Measurements from ENCODE around the gene VCL.
"Not testable (repeated sequence)": the region's sequence is repeated elsewhere in the genome, so short reads cannot be mapped to it uniquely, and the experiment has no call there.

Gene VCL

GRCh38 chr10:73997787-73998622, at the start of gene VCL:
VCL (plus strand) TSS chr10:73998116; CDS start chr10:73998208, 92 bp downstream.
- DNase-seq: peak; percentile 97

GRCh38 chr10:73948947-73949633, 48.8 kb upstream of the VCL start:
- no peak for DNase-seq

DNA sequence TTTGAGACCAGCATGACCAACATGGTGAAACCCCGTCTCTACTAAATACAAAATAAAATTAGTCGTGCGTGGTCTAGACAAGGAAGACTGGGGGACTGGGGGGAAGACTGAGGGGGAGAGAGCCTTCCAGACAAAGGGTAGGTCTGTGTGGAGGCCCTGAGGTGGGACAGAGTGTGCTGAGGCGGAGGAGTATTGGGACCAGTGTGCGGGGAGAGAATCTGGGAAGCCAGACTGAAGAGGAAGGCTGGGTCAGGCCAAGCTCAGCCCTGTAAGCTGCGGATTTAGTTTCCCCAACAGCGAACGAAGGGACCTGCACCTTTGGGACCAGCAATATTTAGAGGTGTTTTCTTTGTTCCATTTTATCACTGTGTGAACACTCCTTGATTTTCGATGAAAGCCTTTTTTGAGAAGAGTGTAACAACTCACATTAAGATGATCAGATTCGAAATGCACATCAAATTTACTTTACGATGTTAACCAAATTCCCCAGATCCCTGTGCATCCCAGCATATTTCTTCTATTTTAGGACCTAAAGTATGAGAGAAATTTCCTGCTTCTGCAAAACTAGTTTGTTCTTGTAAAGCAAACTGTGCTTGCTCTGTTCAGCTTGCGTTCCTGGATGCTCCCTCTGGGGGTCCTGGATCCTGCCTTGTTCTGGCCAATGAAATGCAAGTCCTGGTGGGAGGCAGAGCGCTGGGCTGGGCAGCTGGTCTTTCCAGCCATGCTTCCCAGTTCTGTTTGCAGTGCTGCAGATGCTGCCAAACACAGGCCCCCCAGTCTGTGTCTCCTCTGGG, 47.6 kb upstream of the VCL start:
- no peak for DNase-seq

- DNase-seq: peak; percentile 41
Observed at GRCh38 chr10:73953665-73954064, 44.3 kb upstream of the VCL start.

GRCh38 chr10:73954737-73955136, 43.2 kb upstream of the VCL start:
- DNase-seq: no peak

DNA sequence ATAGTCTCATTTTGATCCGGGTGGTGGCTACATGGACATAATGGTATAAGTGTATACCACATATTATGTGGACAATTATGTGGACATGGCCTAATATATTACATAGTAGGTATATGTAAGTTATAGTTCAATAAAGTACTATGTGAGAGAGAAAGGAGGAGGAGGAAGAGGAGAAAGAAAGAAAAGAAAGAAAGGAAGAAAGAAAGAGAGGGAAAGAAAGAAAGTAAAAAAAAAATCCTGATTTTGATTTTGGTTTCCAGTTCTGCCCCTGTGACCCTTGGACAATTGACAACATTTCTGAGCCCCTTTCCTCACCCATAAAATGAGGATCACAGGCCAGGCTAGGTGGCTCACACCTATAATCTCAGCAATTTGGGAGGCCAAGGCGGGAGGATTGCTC, 42.2 kb upstream of the VCL start:
- no peak for DNase-seq

GRCh38 chr10:73956476-73957359, 41.2 kb upstream of the VCL start:
- peak; percentile 84 for DNase-seq

- DNase-seq: peak; percentile 41
Observed at GRCh38 chr10:73959484-73960243, 38.3 kb upstream of the VCL start.

DNA sequence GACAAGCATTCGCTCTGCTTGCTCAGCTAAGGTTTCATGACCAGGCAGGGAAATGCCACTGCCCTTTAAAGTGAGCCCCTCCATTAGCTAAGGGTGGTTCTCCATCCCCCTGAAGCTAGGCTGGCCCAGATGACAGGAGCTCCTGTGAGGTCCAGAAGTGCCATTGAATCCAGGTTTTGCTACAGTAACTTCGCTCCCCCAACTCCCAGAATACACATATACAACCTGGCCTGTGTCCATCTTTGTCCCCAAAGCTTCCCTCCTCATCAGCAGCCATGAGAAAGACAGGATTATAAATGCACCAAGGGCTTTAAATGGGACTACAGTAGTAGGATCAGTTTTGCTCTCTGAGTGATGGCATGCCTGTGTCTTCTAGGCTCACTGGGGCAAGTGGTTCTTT, 35.5 kb upstream of the VCL start:
- no peak for DNase-seq

DNA sequence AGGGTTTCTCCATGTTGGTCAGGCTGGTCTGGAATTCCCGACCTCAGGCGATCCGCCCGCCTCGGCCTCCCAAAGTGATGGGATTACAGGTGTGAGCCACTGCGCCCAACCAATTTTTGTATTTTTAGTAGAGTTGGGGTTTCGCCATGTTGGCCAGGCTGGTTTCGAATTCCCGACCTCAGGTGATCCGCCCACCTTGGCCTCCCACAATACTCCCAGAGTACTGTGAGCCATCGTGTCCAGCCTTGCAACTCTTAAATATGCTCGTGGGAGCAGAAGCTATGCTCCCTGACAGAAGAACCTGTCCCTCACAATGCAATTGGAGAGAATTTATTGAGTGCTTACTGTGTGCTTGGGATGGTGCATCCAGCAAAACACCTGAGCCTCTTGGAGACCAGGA, 34.4 kb upstream of the VCL start:
- not testable (repeated sequence) for DNase-seq

DNA sequence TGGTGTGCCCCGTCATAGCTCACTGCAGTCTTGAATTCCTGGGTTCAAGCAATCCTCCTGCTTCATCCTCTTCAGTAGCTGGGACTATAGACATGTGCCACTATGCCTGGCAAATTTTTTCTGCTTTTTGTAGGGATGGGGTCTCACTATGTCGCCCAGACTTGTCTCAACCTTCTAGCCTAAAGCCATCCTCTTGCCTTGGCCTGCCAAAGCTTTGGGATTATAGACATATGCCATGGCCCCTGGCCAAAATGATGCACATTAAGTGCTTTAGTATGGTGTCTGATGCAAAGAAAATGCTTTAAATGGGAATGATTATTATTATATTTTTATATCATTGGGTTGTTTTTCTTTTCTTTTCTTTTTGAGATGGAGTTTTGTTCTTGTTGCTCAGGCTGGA, 33.2 kb upstream of the VCL start:
- DNase-seq: no peak

DNA sequence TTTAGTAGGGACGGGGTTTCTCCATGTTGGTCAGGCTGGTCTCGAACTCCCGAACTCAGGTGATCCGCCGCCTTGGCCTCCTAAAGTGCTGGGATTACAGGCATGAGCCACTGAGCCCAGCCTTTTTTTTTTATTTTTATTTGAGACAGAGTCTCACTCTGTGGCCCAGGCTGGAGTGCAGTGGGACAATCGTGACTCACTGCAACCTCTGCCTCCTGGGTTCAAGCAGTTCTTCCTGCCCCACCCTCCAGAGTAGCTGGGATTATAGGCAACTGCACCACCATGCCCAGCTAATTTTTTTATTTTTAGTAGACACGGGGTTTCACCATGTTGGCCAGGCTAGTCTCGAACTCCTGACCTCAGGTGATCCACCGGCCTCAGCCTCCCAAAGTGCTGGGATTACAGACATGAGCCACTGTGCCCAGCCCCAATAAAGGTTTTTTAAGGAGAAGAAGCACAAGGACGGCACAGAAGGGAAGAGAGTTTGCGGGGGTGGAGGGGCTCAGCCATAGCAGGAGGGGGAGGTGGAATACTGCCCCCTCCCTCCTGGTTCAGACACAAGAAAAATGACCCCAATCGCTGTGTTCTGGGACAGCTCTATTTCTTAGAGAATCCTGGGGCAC, 32.5 kb upstream of the VCL start:
- DNase-seq: not testable (repeated sequence)

GRCh38 chr10:73965890-73966768, 31.8 kb upstream of the VCL start:
- DNase-seq: peak; percentile 63

- DNase-seq: no peak
Observed at GRCh38 chr10:73967022-73967429, 30.9 kb upstream of the VCL start.

GRCh38 chr10:73967544-73967943, 30.4 kb upstream of the VCL start:
- DNase-seq: no peak

GRCh38 chr10:73968098-73968521, 29.8 kb upstream of the VCL start:
- DNase-seq: no peak

GRCh38 chr10:73969224-73969841, 28.6 kb upstream of the VCL start:
- peak; percentile 64 for DNase-seq

DNA sequence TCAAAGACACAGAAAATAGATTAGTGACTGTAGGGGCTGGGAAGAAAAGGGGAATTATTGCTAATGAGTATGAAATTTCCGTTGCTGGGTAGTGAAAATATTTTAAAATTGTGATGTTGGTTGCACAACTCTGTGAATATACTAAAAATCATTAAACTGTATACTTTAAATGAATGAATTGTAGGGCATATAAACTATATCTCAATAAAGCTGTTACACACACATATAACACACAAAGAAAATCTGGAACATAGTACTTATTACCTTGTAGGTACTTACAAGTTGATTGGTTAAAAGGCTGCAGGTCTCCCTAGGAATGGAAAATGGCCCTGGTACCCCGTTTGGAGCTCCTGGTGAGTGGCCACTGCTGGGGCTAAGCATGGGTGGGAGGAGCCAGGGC, 27.1 kb upstream of the VCL start:
- DNase-seq: no peak

- DNase-seq: no peak
Observed at GRCh38 chr10:73971636-73972354, 26.1 kb upstream of the VCL start.
